RWPE1 (cell line): ENCODE measurements around the gene FNDC3B.

Experiments
- CTCF ChIA-PET: fragments of 350-600 bp; sonication (Branson Sonifier 250); formaldehyde crosslinking; extraction: SDS; loops from one replicate; lab custom pipeline; 2021; lab: Yijun Ruan, JAX
- POLR2A ChIA-PET: fragments of 400-600 bp; formaldehyde crosslinking; extraction: SDS; loops from one replicate; lab custom pipeline; 2020; ENCODE audit warnings: antibody characterized with exemption; ENCODE audit not compliant: low non-redundant PET; lab: Yijun Ruan, JAX
- DNase-seq: peaks from one replicate; pipeline ENCODE4 v3.0.0; 2012; ENCODE audit warnings: low spot score
- H3K27ac ChIP-seq: fragments of 450-650 bp; 2 replicates; pipeline ENCODE4 v1.5.1; 2017
- CTCF ChIP-seq: fragments of 450-650 bp; conservative IDR thresholded peaks from 2 replicates; pipeline ENCODE4 v1.5.1; 2017; ENCODE audit warnings: low read depth, mild to moderate bottlenecking

The FNDC3B gene

DNA sequence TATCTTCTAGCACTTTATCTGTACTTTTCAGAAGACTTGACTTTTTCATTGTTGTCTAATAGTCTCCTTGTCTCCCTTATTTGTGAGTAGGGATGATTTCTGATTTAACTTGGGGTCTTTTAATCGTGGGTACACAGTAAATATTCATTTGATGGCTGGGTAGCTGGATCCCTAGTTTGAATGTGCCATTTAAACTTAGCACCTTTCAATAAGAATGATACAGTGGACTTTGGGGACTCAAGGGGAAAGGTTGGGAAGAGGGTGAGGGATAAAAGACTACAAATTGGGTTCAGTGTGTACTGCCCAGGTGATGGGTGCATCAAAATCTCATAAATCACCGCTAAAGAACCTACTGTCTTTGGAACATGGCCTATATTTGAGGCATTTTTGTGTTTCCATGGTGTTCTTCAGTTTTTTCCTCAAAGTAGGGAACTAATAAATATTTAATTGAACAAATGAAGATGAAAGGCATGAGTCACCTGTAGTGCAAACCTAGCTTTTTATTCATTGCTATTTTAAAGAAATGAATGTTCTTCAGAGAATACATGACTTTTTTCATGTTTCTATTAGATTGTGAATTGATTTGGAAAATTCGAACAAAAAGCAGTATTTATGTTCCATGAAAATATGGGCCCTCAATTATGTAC is 12.1 kb downstream of the FNDC3B start:
- no peak overlapping the region for H3K27ac ChIP-seq
- POLR2A ChIA-PET: no interaction called here
- CTCF ChIA-PET: no interaction called here
- TF ChIP-seq CTCF: no peak
- DNase-seq: no peak

- POLR2A ChIA-PET: no interaction called here
- CTCF ChIA-PET: no interaction called here
Observed at GRCh38 chr3:172051957-172052354, 12.6 kb downstream of the FNDC3B start.

DNA sequence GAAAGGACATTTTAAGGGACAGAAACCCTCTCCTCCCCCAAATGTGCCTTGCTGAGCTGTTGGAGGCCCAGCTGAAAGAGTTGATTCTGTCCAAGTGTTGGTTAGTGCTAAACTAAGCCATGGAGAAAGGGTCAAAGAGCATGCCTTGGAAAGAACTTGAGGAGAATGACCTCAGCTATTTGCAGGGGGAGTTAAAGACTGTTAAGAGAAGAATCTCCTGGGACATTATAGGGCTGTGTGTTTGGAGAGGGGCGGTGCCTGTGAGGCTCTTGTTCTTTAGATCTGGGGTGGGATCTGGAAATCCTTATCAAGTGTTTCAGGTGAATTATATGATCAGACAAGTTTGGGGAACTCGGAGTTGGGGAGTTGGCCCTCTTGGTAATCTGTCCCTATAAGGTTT is 13.0 kb downstream of the FNDC3B start:
- CTCF ChIA-PET: no interaction called here
- POLR2A ChIA-PET: no interaction called here
- H3K27ac ChIP-seq: no peak overlapping the region
- no peak for DNase-seq
- TF ChIP-seq CTCF: no peak

More at GRCh38 chr3:172051957-172052354, 12.6 kb downstream of the FNDC3B start:
- DNase-seq: no peak
- TF ChIP-seq CTCF: no peak
- no peak overlapping the region for H3K27ac ChIP-seq

DNA sequence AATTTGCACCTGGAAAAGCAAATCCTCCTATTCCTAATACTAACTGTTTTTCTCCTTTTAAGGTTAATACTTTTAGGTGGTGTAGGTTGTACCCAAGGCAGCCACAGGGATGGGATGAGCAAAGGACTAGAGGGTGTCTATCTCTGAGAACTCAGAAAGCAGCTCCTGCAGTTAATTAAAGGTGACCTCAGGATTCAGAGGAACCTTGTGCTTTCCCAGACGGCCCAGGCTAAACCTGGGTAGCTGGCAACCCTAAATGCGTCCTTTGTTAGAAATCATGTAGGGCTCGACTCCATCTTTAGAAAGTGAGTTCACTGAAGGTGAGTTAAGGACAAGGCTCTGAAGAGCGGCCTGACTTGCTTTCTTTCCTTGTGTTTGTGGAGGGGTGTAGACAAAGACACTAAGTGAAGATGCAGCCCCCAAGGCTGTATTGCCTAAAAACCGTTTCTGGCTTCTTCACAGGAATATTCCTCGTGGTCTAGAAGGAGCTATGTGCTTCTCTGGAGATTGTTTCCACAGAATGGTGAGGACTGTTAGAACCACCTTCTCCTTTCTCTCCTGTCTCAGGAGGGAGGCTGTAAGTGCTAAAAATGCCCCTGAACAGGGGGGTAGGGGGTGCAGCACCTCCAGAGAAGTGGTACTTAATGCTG is 14.9 kb downstream of the FNDC3B start:
- DNase-seq: no peak
- no peak for TF ChIP-seq CTCF
- ChIA-PET POLR2A (no interaction called here), CTCF (no interaction called here)
- H3K27ac ChIP-seq: no peak overlapping the region

DNA sequence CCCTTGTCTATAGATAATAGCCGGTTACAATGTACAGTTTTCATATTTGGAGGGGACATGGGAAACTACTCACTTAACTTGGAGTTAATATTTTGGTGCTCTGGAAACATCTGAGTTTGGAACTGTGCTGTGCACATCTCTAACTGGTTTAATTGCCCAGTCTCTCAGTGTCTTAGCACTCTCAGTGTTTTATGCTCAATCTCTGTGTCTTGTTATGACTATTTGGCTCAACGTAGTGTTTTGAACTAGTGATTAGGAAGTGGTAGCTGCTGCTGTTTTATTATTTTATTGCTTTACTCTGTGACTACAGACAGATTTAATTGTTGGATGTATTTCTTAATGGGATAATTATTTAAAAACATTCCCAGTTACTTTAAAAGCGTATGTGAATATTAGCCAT is 17.0 kb downstream of the FNDC3B start:
- CTCF ChIA-PET: no interaction called here
- no peak for DNase-seq
- TF ChIP-seq CTCF: no peak
- H3K27ac ChIP-seq: no peak overlapping the region
- POLR2A ChIA-PET: no interaction called here

- H3K27ac ChIP-seq: no peak overlapping the region
- POLR2A ChIA-PET: no interaction called here
- DNase-seq: no peak
- no peak for TF ChIP-seq CTCF
- CTCF ChIA-PET: no interaction called here
Observed at GRCh38 chr3:172057059-172057458, 17.7 kb downstream of the FNDC3B start.
